ENCODE results near the gene TTC5. TPM values are rescaled to one million over a fixed set of nuclear protein-coding genes. Genes with fewer than 3 reads are reported as not detected.
"Not testable (repeated sequence)": the region's sequence is repeated elsewhere in the genome, so short reads cannot be mapped to it uniquely, and the experiment has no call there.

The TTC5 gene
- total and polyA plus RNA-seq, 7 experiments from 2014 or later: 16.4 to 30.1 (median 20.8) TPM

- H3K9me3 ChIP-seq (ENCODE audit: control insufficient read depth in 2 of 3, low read length in 3 of 3): no peaks in the 10 kb centered on the region
- CTCF ChIA-PET: interaction anchor here (0.6 kb wide), 1 partner anchor 1263 kb away, joined by 4 read pairs; no protein-coding TSS in a partner anchor
- Mint-ChIP-seq H3K36me3 (peaks cover 27 to 58% (median 46%) of the 10 kb centered on the region in 5 donors), H3K27me3 (no peaks in the 10 kb centered on the region), H3K27ac (peak overlapping the region in 1 of 9 donors; percentile 86), H3K9me3 (no peaks in the 10 kb centered on the region), H3K4me1 (peaks cover 0 to 5% (median under 1%) of the 10 kb centered on the region in 7 donors), H3K4me3 (no peak overlapping the region)
- no peaks in the 10 kb centered on the region for H3K27me3 ChIP-seq (ENCODE audit: control insufficient read depth in 2 of 2, insufficient read depth in 2 of 2, low read length in 2 of 2)
- POLR2A ChIA-PET: no interaction called here
- H3K27ac ChIP-seq (ENCODE audit: low read depth, low read length): no peak overlapping the region
- peaks cover 30 to 80% (median 39%) of the 10 kb centered on the region in 3 experiments for H3K36me3 ChIP-seq (ENCODE audit: control insufficient read depth in 2 of 3, insufficient read depth in 3 of 3, low read length in 3 of 3)
- no peaks in the 10 kb centered on the region for H3K4me1 ChIP-seq (ENCODE audit: control insufficient read depth in 2 of 2, insufficient read depth in 2 of 2, low read length in 2 of 2)
- no peak for DNase-seq
- no peak for ATAC-seq
- intact Hi-C loops (cut with micrococcal nuclease): no loop called here
- H3K4me3 ChIP-seq (ENCODE audit: low read length): no peak overlapping the region
Observed at GRCh38 chr14:20295067-20295466, 10.7 kb downstream of the TTC5 start.

- H3K27ac ChIP-seq (ENCODE audit: low read depth, low read length): no peak overlapping the region
- peaks cover 35 to 82% (median 39%) of the 10 kb centered on the region in 3 experiments for H3K36me3 ChIP-seq (ENCODE audit: control insufficient read depth in 2 of 3, insufficient read depth in 3 of 3, low read length in 3 of 3)
- H3K36me3 Mint-ChIP-seq: peaks cover 30 to 60% (median 48%) of the 10 kb centered on the region in 5 donors
- H3K27ac Mint-ChIP-seq: no peak overlapping the region
- peaks cover 0 to 5% (median 0%) of the 10 kb centered on the region in 7 donors for H3K4me1 Mint-ChIP-seq
- DNase-seq (no peak), ATAC-seq (no peak)
- no peaks in the 10 kb centered on the region for H3K27me3 Mint-ChIP-seq
- H3K4me1 ChIP-seq (ENCODE audit: control insufficient read depth in 2 of 2, insufficient read depth in 2 of 2, low read length in 2 of 2): no peaks in the 10 kb centered on the region
- H3K27me3 ChIP-seq (ENCODE audit: control insufficient read depth in 2 of 2, insufficient read depth in 2 of 2, low read length in 2 of 2): no peaks in the 10 kb centered on the region
- H3K4me3 Mint-ChIP-seq: no peak overlapping the region
- ChIA-PET POLR2A (no interaction called here), CTCF (interaction anchor here (0.6 kb wide), 1 partner anchor 1264 kb away, joined by 4 read pairs; no protein-coding TSS in a partner anchor)
- no peaks in the 10 kb centered on the region for H3K9me3 Mint-ChIP-seq
- intact Hi-C loops (cut with micrococcal nuclease): no loop called here
- H3K4me3 ChIP-seq (ENCODE audit: low read length): no peak overlapping the region
- H3K9me3 ChIP-seq (ENCODE audit: control insufficient read depth in 2 of 3, low read length in 3 of 3): no peaks in the 10 kb centered on the region
Observed at GRCh38 chr14:20294636-20295035, 11.1 kb downstream of the TTC5 start.

- Mint-ChIP-seq H3K4me1 (peaks cover 14 to 41% (median 28%) of the 10 kb centered on the region in 7 donors), H3K9me3 (peaks cover 0 to 27% (median 8%) of the 10 kb centered on the region in 11 donors), H3K36me3 (peaks cover 30 to 78% (median 69%) of the 10 kb centered on the region in 5 donors)
- ATAC-seq; H3K4me3 ChIP-seq (ENCODE audit: low read length); H3K27me3 ChIP-seq (ENCODE audit: control insufficient read depth in 2 of 2, insufficient read depth in 2 of 2, low read length in 2 of 2); H3K27ac ChIP-seq (ENCODE audit: low read depth, low read length); DNase-seq; H3K36me3 ChIP-seq (ENCODE audit: control insufficient read depth in 2 of 3, insufficient read depth in 3 of 3, low read length in 3 of 3); CTCF ChIA-PET; H3K27me3 Mint-ChIP-seq; H3K9me3 ChIP-seq (ENCODE audit: control insufficient read depth in 2 of 3, low read length in 3 of 3); H3K4me3 Mint-ChIP-seq; intact Hi-C loops (cut with micrococcal nuclease); POLR2A ChIA-PET; H3K27ac Mint-ChIP-seq: not testable (repeated sequence)
- H3K4me1 ChIP-seq (ENCODE audit: control insufficient read depth in 2 of 2, insufficient read depth in 2 of 2, low read length in 2 of 2): peaks cover 0 to 18% of the 10 kb centered on the region in 2 donors
Observed at GRCh38 chr14:20281998-20282397, 23.8 kb downstream of the TTC5 start.

GRCh38 chr14:20280265-20280664, 25.5 kb downstream of the TTC5 start:
- peaks cover 30 to 73% (median 65%) of the 10 kb centered on the region in 5 donors for H3K36me3 Mint-ChIP-seq
- CTCF ChIA-PET; intact Hi-C loops (cut with micrococcal nuclease): not testable (repeated sequence)

GRCh38 chr14:20278414-20278813, 27.3 kb downstream of the TTC5 start:
- no peak overlapping the region for H3K27ac ChIP-seq (ENCODE audit: low read depth, low read length)
- peak in 3 of 9 donors; percentile 3 to 7 (median 4) for DNase-seq
- Mint-ChIP-seq H3K4me3 (peak overlapping the region in 3 of 10 donors; percentile 33 to 53 (median 46)), H3K36me3 (peaks cover 25 to 78% (median 73%) of the 10 kb centered on the region in 5 donors), H3K27ac (peak overlapping the region in 6 of 9 donors; percentile 19 to 71 (median 51)), H3K4me1 (peaks cover 14 to 41% (median 28%) of the 10 kb centered on the region in 7 donors), H3K27me3 (no peaks in the 10 kb centered on the region), H3K9me3 (peaks cover 0 to 45% (median 21%) of the 10 kb centered on the region in 11 donors)
- H3K4me1 ChIP-seq (ENCODE audit: control insufficient read depth in 2 of 2, insufficient read depth in 2 of 2, low read length in 2 of 2): peaks cover 0 to 18% of the 10 kb centered on the region in 2 donors
- no peaks in the 10 kb centered on the region for H3K27me3 ChIP-seq (ENCODE audit: control insufficient read depth in 2 of 2, insufficient read depth in 2 of 2, low read length in 2 of 2)
- peaks cover 0 to 9% (median 0%) of the 10 kb centered on the region in 3 experiments for H3K9me3 ChIP-seq (ENCODE audit: control insufficient read depth in 2 of 3, low read length in 3 of 3)
- CTCF ChIA-PET: no interaction called here
- no peaks in the 10 kb centered on the region for H3K36me3 ChIP-seq (ENCODE audit: control insufficient read depth in 2 of 3, insufficient read depth in 3 of 3, low read length in 3 of 3)
- POLR2A ChIA-PET: no interaction called here
- no peak for ATAC-seq
- H3K4me3 ChIP-seq (ENCODE audit: low read length): no peak overlapping the region
- intact Hi-C loops (cut with micrococcal nuclease): no loop called here

More at GRCh38 chr14:20280265-20280664, 25.5 kb downstream of the TTC5 start:
- H3K4me3 ChIP-seq (ENCODE audit: low read length); H3K27me3 Mint-ChIP-seq; H3K27me3 ChIP-seq (ENCODE audit: control insufficient read depth in 2 of 2, insufficient read depth in 2 of 2, low read length in 2 of 2); ATAC-seq; H3K9me3 ChIP-seq (ENCODE audit: control insufficient read depth in 2 of 3, low read length in 3 of 3); H3K27ac ChIP-seq (ENCODE audit: low read depth, low read length); H3K36me3 ChIP-seq (ENCODE audit: control insufficient read depth in 2 of 3, insufficient read depth in 3 of 3, low read length in 3 of 3); POLR2A ChIA-PET: not testable (repeated sequence)
- H3K4me3 Mint-ChIP-seq: peak overlapping the region in 7 of 10 donors; percentile 9 to 61 (median 22)
- peaks cover 0 to 18% of the 10 kb centered on the region in 2 donors for H3K4me1 ChIP-seq (ENCODE audit: control insufficient read depth in 2 of 2, insufficient read depth in 2 of 2, low read length in 2 of 2)
- H3K9me3 Mint-ChIP-seq: peaks cover 0 to 31% (median 11%) of the 10 kb centered on the region in 11 donors
- peak overlapping the region in 6 of 9 donors; percentile 24 to 86 (median 50) for H3K27ac Mint-ChIP-seq
- peaks cover 14 to 41% (median 28%) of the 10 kb centered on the region in 7 donors for H3K4me1 Mint-ChIP-seq
- peak in 6 of 9 donors; percentile 1 to 28 (median 10) for DNase-seq

GRCh38 chr14:20277409-20277808, 28.3 kb downstream of the TTC5 start:
- H3K36me3 Mint-ChIP-seq: peaks cover 21 to 78% (median 67%) of the 10 kb centered on the region in 5 donors
- POLR2A ChIA-PET: no interaction called here

GRCh38 chr14:20274062-20274461, 31.7 kb downstream of the TTC5 start:
- POLR2A ChIA-PET: no interaction called here
- no peak for ATAC-seq
- Mint-ChIP-seq H3K9me3 (peaks cover 14 to 55% (median 37%) of the 10 kb centered on the region in 11 donors), H3K27me3 (no peaks in the 10 kb centered on the region), H3K4me3 (no peak overlapping the region), H3K4me1 (peaks cover 6 to 12% (median 8%) of the 10 kb centered on the region in 7 donors), H3K27ac (no peak overlapping the region), H3K36me3 (peaks cover 21 to 71% (median 57%) of the 10 kb centered on the region in 5 donors)
- Histone ChIP-seq H3K27me3 (ENCODE audit: control insufficient read depth in 2 of 2, insufficient read depth in 2 of 2, low read length in 2 of 2) (no peaks in the 10 kb centered on the region), H3K9me3 (ENCODE audit: control insufficient read depth in 2 of 3, low read length in 3 of 3) (peaks cover 0 to 30% (median 0%) of the 10 kb centered on the region in 3 experiments), H3K4me3 (ENCODE audit: low read length) (no peak overlapping the region), H3K27ac (ENCODE audit: low read depth, low read length) (no peak overlapping the region), H3K36me3 (ENCODE audit: control insufficient read depth in 2 of 3, insufficient read depth in 3 of 3, low read length in 3 of 3) (no peaks in the 10 kb centered on the region), H3K4me1 (ENCODE audit: control insufficient read depth in 2 of 2, insufficient read depth in 2 of 2, low read length in 2 of 2) (peaks cover 0 to 9% of the 10 kb centered on the region in 2 donors)
- intact Hi-C loops (cut with micrococcal nuclease): no loop called here
- DNase-seq: no peak
- CTCF ChIA-PET: no interaction called here

More at GRCh38 chr14:20277409-20277808, 28.3 kb downstream of the TTC5 start:
- Mint-ChIP-seq H3K9me3 (peaks cover 2 to 50% (median 26%) of the 10 kb centered on the region in 11 donors), H3K4me3 (no peak overlapping the region), H3K27ac (peak overlapping the region in 1 of 9 donors; percentile 70), H3K27me3 (no peaks in the 10 kb centered on the region), H3K4me1 (peaks cover 14 to 37% (median 28%) of the 10 kb centered on the region in 7 donors)
- Histone ChIP-seq H3K4me3 (ENCODE audit: low read length) (no peak overlapping the region), H3K4me1 (ENCODE audit: control insufficient read depth in 2 of 2, insufficient read depth in 2 of 2, low read length in 2 of 2) (peaks cover 0 to 18% of the 10 kb centered on the region in 2 donors), H3K36me3 (ENCODE audit: control insufficient read depth in 2 of 3, insufficient read depth in 3 of 3, low read length in 3 of 3) (no peaks in the 10 kb centered on the region), H3K27me3 (ENCODE audit: control insufficient read depth in 2 of 2, insufficient read depth in 2 of 2, low read length in 2 of 2) (no peaks in the 10 kb centered on the region), H3K9me3 (ENCODE audit: control insufficient read depth in 2 of 3, low read length in 3 of 3) (peaks cover 0 to 17% (median 0%) of the 10 kb centered on the region in 3 experiments), H3K27ac (ENCODE audit: low read depth, low read length) (no peak overlapping the region)
- ATAC-seq (no peak), DNase-seq (no peak)
- CTCF ChIA-PET: no interaction called here
- intact Hi-C loops (cut with micrococcal nuclease): no loop called here
